ENCODE measurements around the gene PLCH2.
"Not testable (repeated sequence)": the region's sequence is repeated elsewhere in the genome, so short reads cannot be mapped to it uniquely, and the experiment has no call there.

Gene PLCH2

DNA sequence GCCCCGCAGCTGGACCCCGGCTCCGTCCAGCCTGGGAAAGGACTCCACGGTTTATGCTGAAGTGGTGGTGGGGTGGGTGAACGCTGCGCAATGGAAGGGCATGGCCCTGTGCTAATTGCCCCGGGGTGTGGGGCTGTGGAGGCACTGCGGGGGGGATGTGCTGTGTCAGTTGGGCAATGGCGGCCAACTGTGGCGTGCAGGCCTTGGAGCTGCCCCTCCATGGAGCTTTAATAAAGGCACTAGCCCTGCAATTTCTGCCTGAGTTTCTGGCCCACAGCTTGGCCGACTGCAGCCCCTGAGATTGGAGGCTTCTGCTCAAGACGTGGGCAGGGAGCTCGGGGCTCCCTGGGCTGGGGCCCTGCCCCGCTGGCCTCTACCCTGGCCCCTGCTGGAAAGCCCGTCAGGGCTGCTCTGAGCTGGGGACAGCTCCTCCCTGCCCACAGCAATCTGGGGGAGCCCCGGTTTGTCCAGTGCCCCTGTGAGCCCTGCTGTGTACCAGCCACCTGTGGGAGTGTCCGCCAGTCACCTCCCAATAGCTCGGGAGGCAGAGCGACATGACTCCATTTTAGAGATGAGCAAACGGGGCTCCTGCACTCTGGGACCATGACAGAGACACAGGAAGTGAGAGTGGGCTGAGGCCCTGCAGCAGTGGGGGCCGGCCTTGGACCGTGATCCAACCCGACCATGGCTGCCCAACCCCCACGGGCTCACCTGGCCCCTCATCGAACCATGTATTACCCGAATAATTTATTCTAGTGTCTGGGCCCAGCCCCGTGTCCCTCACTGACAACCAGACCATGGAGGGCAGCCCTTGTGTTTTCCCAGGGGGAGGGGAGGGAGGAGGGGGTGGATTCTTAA, 71.3 kb downstream of the PLCH2 start:
- peak overlapping the region; percentile 100 for H3K4me2 ChIP-seq (ENCODE audit: low read length)
- peak overlapping the region; percentile 98 for H3K27ac ChIP-seq (ENCODE audit: low read depth, low read length)
- H3K27me3 ChIP-seq (ENCODE audit: control insufficient read depth, low read length), result peaks cover 5% of the 10 kb centered on the region; the same call in 1 of the 2 replicates
- H3F3A ChIP-seq (ENCODE audit: control insufficient read depth, insufficient read depth), result peaks cover 21% of the 10 kb centered on the region
- H3K36me3 ChIP-seq (ENCODE audit: control insufficient read depth, low read length), result no peaks in the 10 kb centered on the region
- no peaks in the 10 kb centered on the region for H4K20me1 ChIP-seq (ENCODE audit: control insufficient read depth, insufficient read depth, low read depth, low read length)
- peaks cover 47% of the 10 kb centered on the region for H3K4me1 ChIP-seq (ENCODE audit: control insufficient read depth, low read length)
- no peaks in the 10 kb centered on the region for H3K9me3 ChIP-seq (ENCODE audit: control insufficient read depth, insufficient read depth, low read length)
- H3K79me2 ChIP-seq (ENCODE audit: control insufficient read depth, low read length), result peaks cover 6% of the 10 kb centered on the region; the same call in 1 of the 2 replicates
- no peak for TF ChIP-seq EZH2phosphoT487 (IDR thresholded peaks at IDR 0.05; ENCODE audit: borderline replicate concordance, low read length)
- TF ChIP-seq, protein P1, sequence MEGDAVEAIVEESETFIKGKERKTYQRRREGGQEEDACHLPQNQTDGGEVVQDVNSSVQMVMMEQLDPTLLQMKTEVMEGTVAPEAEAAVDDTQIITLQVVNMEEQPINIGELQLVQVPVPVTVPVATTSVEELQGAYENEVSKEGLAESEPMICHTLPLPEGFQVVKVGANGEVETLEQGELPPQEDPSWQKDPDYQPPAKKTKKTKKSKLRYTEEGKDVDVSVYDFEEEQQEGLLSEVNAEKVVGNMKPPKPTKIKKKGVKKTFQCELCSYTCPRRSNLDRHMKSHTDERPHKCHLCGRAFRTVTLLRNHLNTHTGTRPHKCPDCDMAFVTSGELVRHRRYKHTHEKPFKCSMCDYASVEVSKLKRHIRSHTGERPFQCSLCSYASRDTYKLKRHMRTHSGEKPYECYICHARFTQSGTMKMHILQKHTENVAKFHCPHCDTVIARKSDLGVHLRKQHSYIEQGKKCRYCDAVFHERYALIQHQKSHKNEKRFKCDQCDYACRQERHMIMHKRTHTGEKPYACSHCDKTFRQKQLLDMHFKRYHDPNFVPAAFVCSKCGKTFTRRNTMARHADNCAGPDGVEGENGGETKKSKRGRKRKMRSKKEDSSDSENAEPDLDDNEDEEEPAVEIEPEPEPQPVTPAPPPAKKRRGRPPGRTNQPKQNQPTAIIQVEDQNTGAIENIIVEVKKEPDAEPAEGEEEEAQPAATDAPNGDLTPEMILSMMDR (IDR thresholded peaks at IDR 0.05; ENCODE audit: low read depth, low read length, poor library complexity, severe bottlenecking), result no peak
- peak overlapping the region; percentile 87 for H3K4me3 ChIP-seq (ENCODE audit: low read length)
- no peaks in the 10 kb centered on the region for H3K9me2 ChIP-seq (replicated peaks; ENCODE audit: control insufficient read depth, low read length)

DNA sequence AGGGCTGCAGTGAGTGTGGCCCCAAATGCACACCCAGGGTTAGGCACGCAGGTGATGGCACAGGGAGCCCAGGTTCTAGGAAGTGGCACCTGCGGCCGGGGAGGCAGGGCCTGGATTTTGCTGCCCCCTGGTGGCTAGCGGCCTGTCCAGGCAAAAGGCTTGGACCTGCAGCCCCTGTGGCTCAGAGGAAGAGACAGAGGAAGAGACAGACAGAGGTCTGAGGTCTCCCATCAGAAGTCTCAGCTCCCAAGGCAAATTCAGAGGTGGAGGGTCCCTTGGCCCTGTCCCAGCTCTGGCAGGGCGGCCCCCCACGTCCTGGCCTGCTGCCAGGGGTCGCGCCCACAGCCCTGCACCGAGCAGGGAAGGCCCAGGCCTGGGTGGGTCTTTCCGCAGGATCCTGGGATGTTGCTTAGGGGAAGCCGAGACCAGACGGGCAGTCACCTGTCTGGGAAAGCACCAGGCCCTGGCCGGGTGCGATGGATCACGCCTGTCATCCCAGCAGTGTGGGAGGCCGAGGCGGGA, 72.0 kb downstream of the PLCH2 start:
- Histone ChIP-seq H3K9me2 (replicated peaks; ENCODE audit: control insufficient read depth, low read length) (no peaks in the 10 kb centered on the region), H3K27me3 (ENCODE audit: control insufficient read depth, low read length) (peaks cover 3% of the 10 kb centered on the region; the same call in 1 of the 2 replicates), H3K27ac (ENCODE audit: low read depth, low read length) (peak overlapping the region; percentile 98), H3K36me3 (ENCODE audit: control insufficient read depth, low read length) (no peaks in the 10 kb centered on the region), H4K20me1 (ENCODE audit: control insufficient read depth, insufficient read depth, low read depth, low read length) (no peaks in the 10 kb centered on the region), H3K4me2 (ENCODE audit: low read length) (peak overlapping the region; percentile 100), H3K9me3 (ENCODE audit: control insufficient read depth, insufficient read depth, low read length) (no peaks in the 10 kb centered on the region), H3K4me3 (ENCODE audit: low read length) (peak overlapping the region; percentile 87), H3K4me1 (ENCODE audit: control insufficient read depth, low read length) (peaks cover 47% of the 10 kb centered on the region), H3K79me2 (ENCODE audit: control insufficient read depth, low read length) (peaks cover 6% of the 10 kb centered on the region; the same call in 1 of the 2 replicates), H3F3A (ENCODE audit: control insufficient read depth, insufficient read depth) (peaks cover 21% of the 10 kb centered on the region)
- TF ChIP-seq, protein P1 (IDR thresholded peaks at IDR 0.05; ENCODE audit: low read depth, low read length, poor library complexity, severe bottlenecking), result peak; percentile 96
- TF ChIP-seq EZH2phosphoT487 (IDR thresholded peaks at IDR 0.05; ENCODE audit: borderline replicate concordance, low read length), result no peak

DNA sequence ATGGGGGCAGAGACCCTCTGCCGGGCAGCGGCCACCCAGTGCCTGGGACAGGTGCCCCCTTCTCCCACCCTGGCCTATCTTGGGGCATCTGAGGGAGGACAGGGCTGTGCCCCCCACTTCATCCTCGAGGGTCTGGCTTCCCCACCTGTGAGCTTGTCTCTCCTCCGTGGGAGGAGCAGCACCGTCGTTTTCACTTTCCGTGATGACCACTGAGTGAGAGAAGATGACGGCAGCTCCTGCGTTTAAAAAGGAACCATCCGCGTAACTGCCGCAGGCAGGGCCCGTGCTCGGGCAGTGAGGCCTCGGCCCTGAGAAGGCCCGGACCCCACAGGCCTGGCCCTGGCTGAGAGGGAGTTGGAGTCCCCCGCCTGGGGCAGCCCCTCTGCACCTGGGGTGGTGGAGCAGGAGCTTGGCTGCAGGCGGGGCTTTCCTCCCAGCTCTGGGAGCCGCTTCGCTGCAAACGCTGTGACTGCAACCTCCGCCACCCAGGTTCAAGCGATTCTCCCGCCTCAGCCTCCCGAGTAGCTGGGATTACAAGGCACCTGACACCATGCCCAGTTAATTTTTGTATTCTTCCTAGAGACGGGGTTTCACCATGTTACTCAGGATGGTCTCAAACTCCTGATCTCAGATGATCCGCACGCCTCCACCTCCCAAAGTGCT, 73.4 kb downstream of the PLCH2 start:
- H3K9me3 ChIP-seq (ENCODE audit: control insufficient read depth, insufficient read depth, low read length); H3K79me2 ChIP-seq (ENCODE audit: control insufficient read depth, low read length); H4K20me1 ChIP-seq (ENCODE audit: control insufficient read depth, insufficient read depth, low read depth, low read length); H3K9me2 ChIP-seq (replicated peaks; ENCODE audit: control insufficient read depth, low read length); H3K27me3 ChIP-seq (ENCODE audit: control insufficient read depth, low read length); H3K36me3 ChIP-seq (ENCODE audit: control insufficient read depth, low read length): not testable (repeated sequence)
- Histone ChIP-seq H3K27ac (ENCODE audit: low read depth, low read length) (peak overlapping the region; percentile 98), H3K4me3 (ENCODE audit: low read length) (peak overlapping the region; percentile 87), H3K4me2 (ENCODE audit: low read length) (peak overlapping the region; percentile 100), H3K4me1 (ENCODE audit: control insufficient read depth, low read length) (peaks cover 47% of the 10 kb centered on the region), H3F3A (ENCODE audit: control insufficient read depth, insufficient read depth) (peaks cover 21% of the 10 kb centered on the region)

DNA sequence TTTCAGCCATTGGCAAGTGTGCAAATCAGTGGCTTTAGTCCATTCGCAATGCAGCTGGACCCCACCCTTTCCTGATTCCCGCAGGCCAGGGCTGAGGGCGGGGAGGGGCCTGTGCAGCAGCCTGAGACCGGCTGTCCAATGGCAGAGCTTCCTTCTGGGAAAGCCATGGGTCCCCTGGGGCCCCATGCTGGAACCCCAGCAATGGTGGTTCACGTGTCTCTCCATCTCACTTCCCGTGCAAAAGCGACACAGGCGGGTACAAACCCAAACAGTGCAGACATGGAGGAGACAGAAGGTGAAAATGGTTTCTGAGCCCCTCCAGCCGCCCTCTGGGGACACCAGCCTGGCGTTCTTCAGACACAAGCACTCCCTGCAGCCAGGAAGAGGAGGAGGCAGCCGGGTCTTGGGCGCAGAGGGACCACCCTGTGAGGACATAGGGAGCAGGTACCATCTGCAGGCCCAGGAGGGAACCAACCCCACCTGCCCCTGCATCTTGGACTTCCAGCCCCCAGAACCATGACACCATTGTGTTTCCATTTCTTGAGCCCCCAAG, 74.3 kb downstream of the PLCH2 start:
- not testable (repeated sequence) for H3K36me3 ChIP-seq (ENCODE audit: control insufficient read depth, low read length); H4K20me1 ChIP-seq (ENCODE audit: control insufficient read depth, insufficient read depth, low read depth, low read length)
- H3K4me1 ChIP-seq (ENCODE audit: control insufficient read depth, low read length), result peaks cover 55% of the 10 kb centered on the region

GRCh38 chr1:2551544-2551943, 75.5 kb downstream of the PLCH2 start:
- Histone ChIP-seq H3K4me1 (ENCODE audit: control insufficient read depth, low read length) (peaks cover 59% of the 10 kb centered on the region), H3F3A (ENCODE audit: control insufficient read depth, insufficient read depth) (peaks cover 21% of the 10 kb centered on the region)
- H3K36me3 ChIP-seq (ENCODE audit: control insufficient read depth, low read length); H3K4me3 ChIP-seq (ENCODE audit: low read length); H3K79me2 ChIP-seq (ENCODE audit: control insufficient read depth, low read length); H3K9me3 ChIP-seq (ENCODE audit: control insufficient read depth, insufficient read depth, low read length); H3K27me3 ChIP-seq (ENCODE audit: control insufficient read depth, low read length); H3K4me2 ChIP-seq (ENCODE audit: low read length); H3K27ac ChIP-seq (ENCODE audit: low read depth, low read length); H4K20me1 ChIP-seq (ENCODE audit: control insufficient read depth, insufficient read depth, low read depth, low read length); H3K9me2 ChIP-seq (replicated peaks; ENCODE audit: control insufficient read depth, low read length): not testable (repeated sequence)

More for the DNA sequence above, 74.3 kb downstream of the PLCH2 start:
- peak overlapping the region; percentile 100 for H3K4me2 ChIP-seq (ENCODE audit: low read length)
- H3F3A ChIP-seq (ENCODE audit: control insufficient read depth, insufficient read depth), result peaks cover 21% of the 10 kb centered on the region
- not testable (repeated sequence) for H3K9me3 ChIP-seq (ENCODE audit: control insufficient read depth, insufficient read depth, low read length); H3K9me2 ChIP-seq (replicated peaks; ENCODE audit: control insufficient read depth, low read length); H3K4me3 ChIP-seq (ENCODE audit: low read length); H3K79me2 ChIP-seq (ENCODE audit: control insufficient read depth, low read length); H3K27me3 ChIP-seq (ENCODE audit: control insufficient read depth, low read length); H3K27ac ChIP-seq (ENCODE audit: low read depth, low read length)

All from DOHH2 (cell line).